Measurements from ENCODE around the gene CMSS1.

Gene CMSS1

DNA sequence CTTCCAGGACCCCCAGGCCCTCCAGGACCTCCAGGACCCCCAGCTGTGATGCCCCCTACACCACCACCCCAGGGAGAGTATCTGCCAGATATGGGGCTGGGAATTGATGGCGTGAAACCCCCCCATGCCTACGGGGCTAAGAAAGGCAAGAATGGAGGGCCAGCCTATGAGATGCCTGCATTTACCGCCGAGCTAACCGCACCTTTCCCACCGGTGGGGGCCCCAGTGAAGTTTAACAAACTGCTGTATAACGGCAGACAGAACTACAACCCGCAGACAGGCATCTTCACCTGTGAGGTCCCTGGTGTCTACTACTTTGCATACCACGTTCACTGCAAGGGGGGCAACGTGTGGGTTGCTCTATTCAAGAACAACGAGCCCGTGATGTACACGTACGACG, 22.1 kb upstream of the CMSS1 start:
- no peak overlapping the region for H3K4me2 ChIP-seq (ENCODE audit: low read length)
- no peaks in the 10 kb centered on the region for H3K79me2 ChIP-seq
- H3K4me3 ChIP-seq (ENCODE audit: low read depth, low read length) = no peak overlapping the region
- TF ChIP-seq, protein P1, sequence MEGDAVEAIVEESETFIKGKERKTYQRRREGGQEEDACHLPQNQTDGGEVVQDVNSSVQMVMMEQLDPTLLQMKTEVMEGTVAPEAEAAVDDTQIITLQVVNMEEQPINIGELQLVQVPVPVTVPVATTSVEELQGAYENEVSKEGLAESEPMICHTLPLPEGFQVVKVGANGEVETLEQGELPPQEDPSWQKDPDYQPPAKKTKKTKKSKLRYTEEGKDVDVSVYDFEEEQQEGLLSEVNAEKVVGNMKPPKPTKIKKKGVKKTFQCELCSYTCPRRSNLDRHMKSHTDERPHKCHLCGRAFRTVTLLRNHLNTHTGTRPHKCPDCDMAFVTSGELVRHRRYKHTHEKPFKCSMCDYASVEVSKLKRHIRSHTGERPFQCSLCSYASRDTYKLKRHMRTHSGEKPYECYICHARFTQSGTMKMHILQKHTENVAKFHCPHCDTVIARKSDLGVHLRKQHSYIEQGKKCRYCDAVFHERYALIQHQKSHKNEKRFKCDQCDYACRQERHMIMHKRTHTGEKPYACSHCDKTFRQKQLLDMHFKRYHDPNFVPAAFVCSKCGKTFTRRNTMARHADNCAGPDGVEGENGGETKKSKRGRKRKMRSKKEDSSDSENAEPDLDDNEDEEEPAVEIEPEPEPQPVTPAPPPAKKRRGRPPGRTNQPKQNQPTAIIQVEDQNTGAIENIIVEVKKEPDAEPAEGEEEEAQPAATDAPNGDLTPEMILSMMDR (IDR thresholded peaks at IDR 0.05) = no peak
- no peak overlapping the region for H2AFZ ChIP-seq
- H3K9me3 ChIP-seq (ENCODE audit: control insufficient read depth, low read length) = no peaks in the 10 kb centered on the region
- no peaks in the 10 kb centered on the region for H3K27me3 ChIP-seq (ENCODE audit: control insufficient read depth, insufficient read depth, low read length)
- no peaks in the 10 kb centered on the region for H3K36me3 ChIP-seq (ENCODE audit: control insufficient read depth, insufficient read depth, low read length)
- no peak overlapping the region for H3K9ac ChIP-seq
- H3K4me1 ChIP-seq = no peaks in the 10 kb centered on the region
- no peak overlapping the region for H3K27ac ChIP-seq

DNA sequence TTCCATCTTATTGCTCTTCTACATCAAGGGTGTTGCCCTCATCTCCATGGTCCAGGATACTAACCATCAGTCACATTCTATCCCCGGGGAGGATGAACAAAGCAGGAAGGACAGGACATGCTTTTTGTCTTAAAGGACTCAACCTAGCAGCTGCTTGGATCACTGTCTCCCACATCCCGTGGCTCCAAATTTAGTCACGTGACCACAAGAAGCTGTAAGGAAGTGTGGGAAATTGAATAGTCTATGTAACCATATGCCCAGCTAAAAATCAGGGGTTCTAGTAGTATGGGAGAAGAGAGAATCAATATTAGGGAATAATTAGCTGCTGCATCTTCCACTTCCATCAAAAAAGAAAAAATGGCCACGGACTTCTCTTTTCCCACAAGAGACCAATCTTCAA, 18.2 kb upstream of the CMSS1 start:
- H3K4me2 ChIP-seq (ENCODE audit: low read length) = no peak overlapping the region
- no peak overlapping the region for H2AFZ ChIP-seq
- H3K36me3 ChIP-seq (ENCODE audit: control insufficient read depth, insufficient read depth, low read length) = no peaks in the 10 kb centered on the region
- no peaks in the 10 kb centered on the region for H3K79me2 ChIP-seq
- H3K4me3 ChIP-seq (ENCODE audit: low read depth, low read length) = no peak overlapping the region
- H3K27ac ChIP-seq = no peak overlapping the region
- H3K9me3 ChIP-seq (ENCODE audit: control insufficient read depth, low read length) = no peaks in the 10 kb centered on the region
- no peaks in the 10 kb centered on the region for H3K4me1 ChIP-seq
- TF ChIP-seq, protein P1 (IDR thresholded peaks at IDR 0.05) = no peak
- no peak overlapping the region for H3K9ac ChIP-seq
- no peaks in the 10 kb centered on the region for H3K27me3 ChIP-seq (ENCODE audit: control insufficient read depth, insufficient read depth, low read length)

DNA sequence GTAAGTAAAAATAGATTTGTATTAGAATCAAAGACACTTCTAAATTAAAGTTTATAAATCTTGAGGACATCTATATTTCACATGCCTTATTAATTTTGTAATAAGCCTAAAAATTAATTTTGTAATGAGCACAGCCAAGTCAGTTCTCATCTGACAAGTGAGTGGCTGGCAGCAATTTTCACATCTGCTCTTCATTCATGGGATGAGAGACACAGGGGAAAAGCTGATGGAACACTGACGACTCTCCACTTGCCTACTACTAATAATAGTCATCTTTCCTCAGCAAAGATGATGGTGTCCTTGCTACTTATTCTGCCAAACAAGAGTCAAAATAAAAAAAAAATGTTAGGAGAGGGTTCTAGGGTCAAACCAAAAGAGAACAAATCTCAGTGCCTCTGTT, 14.4 kb upstream of the CMSS1 start:
- no peaks in the 10 kb centered on the region for H3K79me2 ChIP-seq
- no peaks in the 10 kb centered on the region for H3K4me1 ChIP-seq
- H3K36me3 ChIP-seq (ENCODE audit: control insufficient read depth, insufficient read depth, low read length) = no peaks in the 10 kb centered on the region
- TF ChIP-seq, protein P1 (IDR thresholded peaks at IDR 0.05) = no peak
- no peak overlapping the region for H3K9ac ChIP-seq
- no peak overlapping the region for H3K27ac ChIP-seq
- no peak overlapping the region for H3K4me3 ChIP-seq (ENCODE audit: low read depth, low read length)
- H3K4me2 ChIP-seq (ENCODE audit: low read length) = no peak overlapping the region
- no peak overlapping the region for H2AFZ ChIP-seq
- H3K27me3 ChIP-seq (ENCODE audit: control insufficient read depth, insufficient read depth, low read length) = no peaks in the 10 kb centered on the region
- H3K9me3 ChIP-seq (ENCODE audit: control insufficient read depth, low read length) = no peaks in the 10 kb centered on the region

DNA sequence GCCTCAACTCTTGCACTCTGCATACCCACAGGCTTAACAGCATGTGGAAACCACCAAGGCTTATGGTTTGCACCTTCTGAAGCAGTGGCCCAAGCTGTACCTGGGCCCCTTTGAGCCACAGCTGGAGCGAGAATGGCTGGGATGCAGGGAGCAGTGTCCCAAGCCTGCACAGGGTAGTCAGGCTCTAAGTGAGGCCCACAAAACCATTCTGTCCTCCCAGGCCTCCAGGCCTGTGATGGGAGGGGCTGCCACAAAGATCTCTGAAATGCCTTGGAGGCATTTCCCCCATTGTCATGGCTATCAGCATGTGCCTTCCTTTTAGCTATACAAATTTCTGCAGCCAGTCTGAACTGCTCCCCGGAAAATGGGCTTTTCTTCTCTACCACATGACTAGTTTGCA, 12.5 kb upstream of the CMSS1 start:
- H3K27me3 ChIP-seq (ENCODE audit: control insufficient read depth, insufficient read depth, low read length) = no peaks in the 10 kb centered on the region
- H3K4me1 ChIP-seq = no peaks in the 10 kb centered on the region

More for the DNA sequence above, 12.5 kb upstream of the CMSS1 start:
- Histone ChIP-seq H3K79me2 (no peaks in the 10 kb centered on the region), H3K4me3 (ENCODE audit: low read depth, low read length) (no peak overlapping the region), H3K27ac (no peak overlapping the region), H2AFZ (no peak overlapping the region), H3K9ac (no peak overlapping the region), H3K36me3 (ENCODE audit: control insufficient read depth, insufficient read depth, low read length) (no peaks in the 10 kb centered on the region), H3K4me2 (ENCODE audit: low read length) (no peak overlapping the region), H3K9me3 (ENCODE audit: control insufficient read depth, low read length) (no peaks in the 10 kb centered on the region)
- TF ChIP-seq, protein P1 (IDR thresholded peaks at IDR 0.05) = no peak
